Measurements from ENCODE around the gene GNB1.

DNA sequence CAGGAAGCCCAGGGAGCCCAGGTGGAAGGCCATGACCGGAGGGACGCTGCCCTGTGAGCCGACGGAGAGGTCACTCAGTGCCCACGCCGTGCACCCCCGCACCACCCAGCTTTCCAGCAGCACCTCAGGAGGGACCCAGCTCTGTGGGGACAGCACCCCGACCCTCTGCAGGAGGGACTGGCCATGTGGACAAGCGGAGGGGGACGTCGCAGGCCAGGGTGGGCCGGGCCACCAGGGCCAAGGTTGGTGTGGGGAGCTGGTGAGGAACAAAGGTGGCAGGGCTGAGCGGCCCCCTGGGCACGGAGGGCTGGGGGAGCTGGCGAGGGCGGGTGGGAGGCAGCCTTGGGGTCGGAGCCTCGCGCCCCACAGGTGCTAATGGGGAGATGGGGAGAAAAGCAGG, 135.5 kb downstream of the GNB1 start:
- no peak for TF ChIP-seq POLR2A (IDR thresholded peaks at IDR 0.05)
- TF ChIP-seq, protein P1, sequence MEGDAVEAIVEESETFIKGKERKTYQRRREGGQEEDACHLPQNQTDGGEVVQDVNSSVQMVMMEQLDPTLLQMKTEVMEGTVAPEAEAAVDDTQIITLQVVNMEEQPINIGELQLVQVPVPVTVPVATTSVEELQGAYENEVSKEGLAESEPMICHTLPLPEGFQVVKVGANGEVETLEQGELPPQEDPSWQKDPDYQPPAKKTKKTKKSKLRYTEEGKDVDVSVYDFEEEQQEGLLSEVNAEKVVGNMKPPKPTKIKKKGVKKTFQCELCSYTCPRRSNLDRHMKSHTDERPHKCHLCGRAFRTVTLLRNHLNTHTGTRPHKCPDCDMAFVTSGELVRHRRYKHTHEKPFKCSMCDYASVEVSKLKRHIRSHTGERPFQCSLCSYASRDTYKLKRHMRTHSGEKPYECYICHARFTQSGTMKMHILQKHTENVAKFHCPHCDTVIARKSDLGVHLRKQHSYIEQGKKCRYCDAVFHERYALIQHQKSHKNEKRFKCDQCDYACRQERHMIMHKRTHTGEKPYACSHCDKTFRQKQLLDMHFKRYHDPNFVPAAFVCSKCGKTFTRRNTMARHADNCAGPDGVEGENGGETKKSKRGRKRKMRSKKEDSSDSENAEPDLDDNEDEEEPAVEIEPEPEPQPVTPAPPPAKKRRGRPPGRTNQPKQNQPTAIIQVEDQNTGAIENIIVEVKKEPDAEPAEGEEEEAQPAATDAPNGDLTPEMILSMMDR (IDR thresholded peaks at IDR 0.05) = no peak
